T47D (cell line): ENCODE results near the gene RFX3.

Experiments used
- DNase-seq, 2 experiments: peaks; one replicate each; pipeline versions ENCODE4 v3.0.0 to v3.0.0-alpha.2; 2011 to 2012; ENCODE audit warnings: low read depth in 1 of 2, low spot score in 1 of 2
- JUND ChIP-seq: IDR thresholded peaks from 2 replicates; pipeline ENCODE4 v1.6.1; 2012; ENCODE audit warnings: low read depth
- in situ Hi-C: cut with HindIII; loops from 2 replicates; pipeline ENCODE4 v1.10.0; 2016; ENCODE audit warnings: low sequenced_read_pairs, low pct_unique_long_range_greater_than_20kb

Gene RFX3

DNA sequence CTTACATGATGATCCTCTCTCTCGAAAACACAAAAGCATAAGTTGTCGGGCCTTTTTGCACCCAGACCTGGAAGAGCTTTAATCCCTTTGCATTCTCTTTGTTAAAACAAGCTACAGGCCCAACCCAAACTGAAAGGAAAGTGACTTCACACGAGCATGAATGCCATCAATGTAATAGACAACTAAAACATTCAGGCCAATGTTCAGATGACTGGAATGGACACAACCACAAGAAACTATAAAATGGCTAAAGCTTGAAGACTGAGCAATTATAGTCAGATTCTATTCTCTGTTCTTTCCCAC lies 45.5 kb downstream of the RFX3 start:
- in situ Hi-C loops = no loop called here
- DNase-seq = no peak
- TF ChIP-seq JUND = no peak

- no peak for TF ChIP-seq JUND
- no peak for DNase-seq
- in situ Hi-C loops = no loop called here
Observed at GRCh38 chr9:3479514-3480352, 46.1 kb downstream of the RFX3 start.

DNA sequence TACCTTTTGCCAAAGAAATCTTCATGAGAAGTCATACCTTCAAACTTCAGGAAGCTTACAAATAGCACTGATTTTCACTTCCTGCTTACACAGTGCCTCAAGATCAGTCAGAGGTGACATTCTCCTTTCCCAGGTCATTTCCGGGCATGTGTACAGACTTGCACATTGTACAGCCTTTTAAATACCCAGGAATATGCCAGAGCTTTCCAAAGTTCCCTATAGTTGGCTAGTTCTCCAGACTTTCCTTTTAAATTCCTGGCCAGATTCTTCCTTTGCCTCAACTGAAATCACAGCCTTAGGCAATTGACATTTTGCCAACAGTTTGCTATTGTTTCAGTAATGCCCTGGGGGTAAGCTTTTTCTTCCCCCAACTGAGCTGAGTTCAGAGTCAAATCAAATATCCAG lies 47.2 kb downstream of the RFX3 start:
- in situ Hi-C loops = no loop called here
- TF ChIP-seq JUND = no peak
- DNase-seq = peak in 1 of 2 experiments; percentile 56

- no peak for TF ChIP-seq JUND
- in situ Hi-C loops = no loop called here
- no peak for DNase-seq
Observed at GRCh38 chr9:3477236-3477834, 48.5 kb downstream of the RFX3 start.

GRCh38 chr9:3475300-3476020 lies 50.3 kb downstream of the RFX3 start:
- TF ChIP-seq JUND = no peak
- in situ Hi-C loops = no loop called here
- DNase-seq = no peak

DNA sequence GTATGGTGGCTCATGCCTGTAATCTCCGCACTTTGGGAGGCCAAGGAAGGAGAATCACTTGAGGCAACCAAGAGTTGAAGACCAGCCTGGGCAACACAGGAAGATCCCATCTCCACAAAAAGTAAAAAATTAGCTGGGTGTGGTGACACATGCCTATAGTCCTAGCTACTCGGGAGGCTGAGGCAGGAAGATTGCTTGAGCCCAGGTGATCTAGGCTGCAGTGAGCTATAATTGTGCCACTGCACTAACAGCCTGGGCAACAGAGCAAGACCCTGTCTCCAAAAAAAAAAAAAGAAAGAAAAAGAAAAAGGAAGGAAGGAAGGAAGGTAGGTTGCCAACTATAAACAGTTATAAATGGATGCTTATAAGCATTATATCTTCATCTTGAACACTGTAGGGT lies 51.0 kb downstream of the RFX3 start:
- DNase-seq = no peak
- in situ Hi-C loops = no loop called here
- no peak for TF ChIP-seq JUND

DNA sequence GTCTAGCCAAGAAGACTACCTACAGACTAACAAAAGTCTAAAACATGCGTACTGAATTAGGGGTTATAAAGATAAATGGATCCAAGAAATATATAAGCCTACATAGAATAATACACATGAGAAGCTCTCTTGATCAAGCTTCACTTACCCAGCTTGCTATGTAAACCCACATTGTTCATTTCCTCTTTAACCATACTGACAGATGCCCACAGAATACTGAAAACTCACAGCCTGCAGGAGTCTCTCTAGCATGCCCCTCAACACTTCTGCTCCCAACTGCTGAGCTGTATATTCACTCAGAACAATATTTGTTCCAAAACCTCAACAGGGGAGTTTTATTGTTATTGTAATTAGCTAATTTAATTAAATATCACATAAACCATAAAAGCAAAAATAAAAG lies 52.4 kb downstream of the RFX3 start:
- DNase-seq = no peak
- TF ChIP-seq JUND = no peak
- in situ Hi-C loops = no loop called here

DNA sequence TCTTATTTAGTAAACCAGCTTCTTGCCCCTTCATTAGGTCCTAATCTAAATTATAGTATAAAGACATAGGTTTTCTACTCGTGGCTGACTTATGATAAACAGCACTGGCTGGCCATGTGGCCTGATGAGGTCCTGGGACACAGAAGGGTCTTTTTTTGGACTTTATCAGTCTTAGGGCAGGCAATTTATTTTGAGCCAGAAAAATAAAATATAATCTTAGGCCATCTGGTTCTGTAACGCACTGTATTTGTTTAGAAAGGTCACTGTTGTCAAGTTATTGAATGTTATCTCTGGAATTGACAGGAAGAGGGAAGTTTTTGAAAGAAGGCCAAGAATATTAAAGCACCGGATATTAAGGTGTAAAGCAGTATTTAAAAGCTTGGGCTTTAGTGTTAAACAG lies 53.9 kb downstream of the RFX3 start:
- DNase-seq = no peak
- in situ Hi-C loops = no loop called here
- no peak for TF ChIP-seq JUND

- DNase-seq = no peak
- in situ Hi-C loops = no loop called here
- no peak for TF ChIP-seq JUND
Observed at GRCh38 chr9:3468421-3469205, 57.2 kb downstream of the RFX3 start.

DNA sequence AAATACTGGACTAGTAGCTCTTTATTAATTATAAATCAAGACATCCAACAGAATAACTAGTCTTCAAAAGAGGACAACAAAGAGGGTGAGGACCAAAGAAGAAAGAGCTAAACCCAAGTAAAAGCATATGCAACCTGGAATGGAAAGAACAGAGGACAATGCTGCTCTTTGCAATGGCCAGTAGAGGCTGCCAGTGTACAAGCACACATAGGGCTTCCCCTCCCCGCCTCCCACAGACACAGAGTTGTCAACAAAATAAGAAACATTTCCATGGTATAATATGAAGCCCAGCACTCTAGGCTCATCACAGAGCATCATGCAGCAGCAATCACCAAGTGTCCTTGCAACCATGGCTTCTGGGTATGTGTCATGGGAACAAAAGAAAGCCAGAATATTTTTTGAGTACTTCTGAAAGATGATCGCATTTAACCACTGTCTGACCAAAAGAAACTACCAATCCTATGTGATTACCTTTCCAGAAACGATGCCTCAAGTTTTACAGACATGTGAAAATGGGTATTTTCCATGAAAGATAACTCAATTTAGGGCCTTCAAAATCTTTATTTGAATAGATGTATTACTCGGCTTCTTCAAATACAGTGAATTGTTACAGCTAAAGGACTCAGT lies 58.1 kb downstream of the RFX3 start:
- in situ Hi-C loops = no loop called here
- TF ChIP-seq JUND = no peak
- DNase-seq = peak; percentile 2 to 77

DNA sequence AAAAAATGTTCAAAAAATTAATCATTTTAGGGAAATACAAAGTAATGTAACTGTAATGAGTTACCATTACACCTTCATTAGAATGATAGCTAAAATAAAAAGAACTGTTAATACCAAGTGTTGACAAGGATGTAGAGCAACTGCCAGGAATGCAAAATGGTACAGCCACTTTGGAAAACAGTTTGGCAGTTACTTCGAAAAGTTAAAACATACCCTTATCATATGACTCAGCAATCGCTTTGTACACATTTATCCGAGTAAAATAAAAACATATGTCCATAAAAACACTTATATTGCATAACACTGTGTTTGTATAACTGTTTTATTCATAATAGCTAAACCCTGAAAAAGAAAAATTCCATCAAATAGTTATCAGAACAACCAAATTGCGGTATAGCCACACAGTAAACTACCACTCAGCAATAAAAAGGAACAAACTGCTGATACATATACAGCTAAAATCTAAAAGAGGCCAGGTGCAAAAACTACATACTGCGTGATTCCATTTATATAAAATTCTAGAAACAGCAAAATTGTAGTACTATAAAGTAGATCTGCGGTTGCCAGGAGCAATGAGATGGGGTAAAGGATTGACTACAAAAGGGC lies 61.7 kb downstream of the RFX3 start:
- in situ Hi-C loops = no loop called here
- no peak for TF ChIP-seq JUND
- DNase-seq = no peak
